ENCODE results near the gene EPB41L3.

Gene EPB41L3

DNA sequence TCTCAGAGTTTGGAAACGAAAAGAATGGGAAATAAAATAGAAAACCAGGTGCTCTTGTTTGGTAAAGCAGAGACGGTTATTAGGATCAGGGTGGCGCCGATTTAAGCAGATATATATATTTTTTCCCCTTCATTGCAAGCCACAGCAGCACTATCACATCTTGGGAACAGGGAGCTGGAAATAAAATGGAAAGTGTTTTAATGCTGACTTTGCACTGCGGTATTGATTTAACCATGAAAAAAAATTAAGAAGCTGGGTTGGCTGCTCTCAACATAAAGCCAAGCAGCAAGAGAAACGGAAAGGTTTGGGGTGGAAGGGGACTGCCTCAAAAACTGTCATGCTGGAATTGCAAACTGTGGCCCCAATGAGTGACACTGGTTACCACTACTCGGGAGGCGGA is 145.5 kb downstream of the EPB41L3 start:
- no peak for DNase-seq

DNA sequence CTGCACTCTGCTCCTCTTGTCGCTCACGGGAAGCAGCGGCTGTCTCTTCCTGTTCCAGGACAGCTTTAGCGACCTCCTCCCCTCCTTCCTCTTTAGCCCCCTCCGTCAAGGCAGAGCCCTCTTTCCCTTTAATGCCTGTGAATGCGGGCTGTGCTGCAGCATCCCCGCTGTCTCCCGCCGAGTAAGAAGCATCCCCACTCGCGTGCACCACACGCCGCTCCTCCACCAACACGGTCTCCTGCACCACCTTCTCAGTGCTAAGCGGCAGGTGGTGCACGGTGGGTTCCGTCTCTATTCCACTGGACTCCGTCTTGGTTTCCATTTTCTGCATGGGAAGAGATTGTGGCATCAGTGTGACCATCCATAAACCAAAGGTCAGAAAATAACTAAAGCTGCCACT is 146.7 kb downstream of the EPB41L3 start:
- DNase-seq: no peak

DNA sequence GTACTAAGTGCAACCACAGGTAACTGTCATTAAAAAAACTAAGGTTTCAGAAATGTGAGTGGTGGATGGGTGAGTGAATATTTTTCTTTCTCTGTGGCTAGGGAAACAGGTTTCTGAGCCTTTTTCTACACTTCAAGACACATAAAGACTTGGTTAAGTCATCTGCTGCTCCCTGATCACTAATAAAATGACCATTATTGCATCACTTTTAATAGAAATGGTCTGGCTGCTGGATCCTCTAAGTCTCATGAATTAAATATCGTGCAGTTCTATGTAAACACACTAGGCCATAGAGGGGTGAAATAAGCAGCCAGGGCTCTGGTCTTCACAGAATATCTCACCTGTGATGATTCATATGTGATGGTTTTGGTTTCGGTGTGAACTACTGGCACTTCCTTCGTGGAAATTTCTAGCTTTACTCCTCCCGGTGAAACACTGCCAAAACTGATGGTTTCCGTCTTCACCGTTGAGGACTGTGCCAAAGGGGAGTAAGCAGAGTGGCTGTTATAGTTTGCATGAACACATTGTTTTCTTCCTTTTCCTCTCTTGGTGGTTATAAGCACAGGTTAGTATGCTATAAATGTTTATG is 147.8 kb downstream of the EPB41L3 start:
- DNase-seq: no peak

DNA sequence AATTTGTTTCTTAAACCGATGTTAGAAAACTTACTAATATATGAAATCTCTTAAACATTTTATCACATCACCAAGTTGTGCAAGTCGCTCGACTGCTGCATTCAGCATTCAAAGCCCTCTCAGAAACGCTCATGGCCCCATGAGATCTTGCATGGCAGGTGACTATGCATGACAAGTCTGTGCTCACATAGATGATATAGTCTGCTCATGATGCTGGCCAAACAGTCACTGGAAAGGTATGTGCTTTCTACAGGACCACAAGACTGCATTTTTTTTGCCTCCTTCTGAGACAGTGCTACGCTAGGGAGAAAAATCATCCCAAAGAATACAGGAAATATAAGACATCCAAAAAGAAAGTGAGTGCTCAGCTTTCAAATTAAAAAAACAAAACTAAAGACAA is 150.0 kb downstream of the EPB41L3 start:
- peak; percentile 80 for DNase-seq

DNA sequence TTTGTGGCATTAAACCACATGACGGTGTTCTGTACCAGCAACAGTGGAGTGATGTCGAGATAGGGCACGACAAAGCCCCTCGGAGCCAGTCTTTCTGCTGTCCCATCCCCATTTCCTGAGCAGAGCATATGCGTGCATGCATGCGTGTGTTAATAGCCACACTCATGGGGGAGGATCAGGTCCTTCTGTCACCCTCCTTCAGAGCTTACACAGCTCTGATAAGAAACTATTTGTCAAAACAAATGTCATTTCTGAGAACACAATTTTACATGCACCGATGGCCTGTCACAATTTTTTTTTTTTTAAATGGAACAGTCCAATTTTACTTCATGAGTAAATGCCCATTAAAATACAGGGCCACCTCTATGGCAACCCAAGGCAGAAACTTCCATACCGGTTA is 152.4 kb downstream of the EPB41L3 start:
- no peak for DNase-seq

DNA sequence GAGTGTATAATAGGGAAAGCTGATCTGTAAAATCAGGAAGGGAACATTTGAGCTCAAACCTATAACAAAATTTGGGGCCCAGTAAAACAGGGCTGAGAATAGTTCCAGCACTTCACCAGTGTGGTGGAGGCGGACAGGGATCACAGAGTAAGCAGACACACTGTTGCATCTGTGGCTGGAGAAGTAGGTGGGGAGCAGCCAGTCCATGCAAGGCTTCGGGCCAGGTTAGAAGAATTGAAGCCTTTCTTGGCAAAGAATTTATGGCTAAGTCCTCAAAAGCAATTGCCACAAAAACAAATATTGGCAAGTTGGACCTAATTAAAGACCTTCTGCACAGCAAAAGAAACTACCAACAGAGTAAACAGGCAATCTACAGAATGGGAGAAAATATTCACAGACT is 154.4 kb downstream of the EPB41L3 start:
- DNase-seq: no peak

DNA sequence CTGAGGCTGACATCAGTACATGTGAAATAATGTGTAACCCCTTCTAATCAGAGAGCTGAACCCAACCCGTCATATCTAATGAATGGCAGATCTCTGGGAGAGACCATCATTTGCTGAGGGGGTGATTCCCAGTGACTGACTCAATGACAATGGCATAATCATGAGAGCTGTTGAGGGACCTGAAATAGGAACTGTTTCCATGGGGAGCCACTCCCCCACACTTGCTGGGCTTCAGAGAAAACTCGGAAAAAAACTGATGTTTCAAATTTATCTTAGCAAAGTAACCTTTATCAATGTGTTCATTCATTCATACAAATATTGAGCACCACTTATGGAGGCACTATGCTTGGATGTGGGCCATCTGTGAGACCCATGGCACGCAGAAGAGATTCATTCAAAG is 154.9 kb downstream of the EPB41L3 start:
- DNase-seq: no peak

DNA sequence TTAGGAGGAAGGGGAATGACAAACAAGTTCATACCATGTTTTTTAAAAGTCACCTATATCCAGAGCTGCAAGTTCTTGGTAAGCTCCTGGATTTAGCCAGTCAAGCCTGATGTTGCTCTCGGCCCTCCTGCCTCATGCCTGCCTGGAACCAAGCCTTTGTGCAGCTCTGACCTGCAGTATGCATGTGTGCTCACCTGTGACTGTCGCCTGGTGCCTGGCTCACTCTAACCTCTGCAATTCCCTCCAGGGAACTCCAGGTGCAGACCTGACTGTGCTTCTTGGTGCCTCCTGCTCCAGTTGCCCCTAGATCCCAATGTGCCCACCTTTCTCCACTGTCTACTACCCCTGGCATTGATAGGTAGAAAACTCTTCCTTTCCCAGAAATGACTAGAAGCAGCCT is 163.2 kb downstream of the EPB41L3 start:
- no peak for DNase-seq

DNA sequence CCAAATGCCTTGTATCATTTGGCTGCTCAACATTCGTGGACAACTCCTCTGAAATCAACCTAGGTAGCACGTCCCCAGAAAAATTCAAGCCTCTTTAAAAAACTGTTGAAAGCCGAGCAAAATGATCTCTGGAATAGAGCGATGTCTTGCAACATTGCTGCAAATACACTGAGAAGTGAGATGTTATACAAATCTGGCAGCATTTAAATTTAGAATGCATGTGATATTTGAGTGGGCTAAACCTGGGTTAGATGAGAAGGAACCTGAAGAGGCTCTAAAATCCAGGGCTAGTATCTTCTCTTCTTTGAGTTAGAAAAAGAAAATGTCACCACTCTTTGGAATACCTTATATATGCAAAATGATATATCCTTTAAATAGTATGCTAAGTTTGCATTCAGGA is 166.8 kb downstream of the EPB41L3 start:
- DNase-seq: no peak

DNA sequence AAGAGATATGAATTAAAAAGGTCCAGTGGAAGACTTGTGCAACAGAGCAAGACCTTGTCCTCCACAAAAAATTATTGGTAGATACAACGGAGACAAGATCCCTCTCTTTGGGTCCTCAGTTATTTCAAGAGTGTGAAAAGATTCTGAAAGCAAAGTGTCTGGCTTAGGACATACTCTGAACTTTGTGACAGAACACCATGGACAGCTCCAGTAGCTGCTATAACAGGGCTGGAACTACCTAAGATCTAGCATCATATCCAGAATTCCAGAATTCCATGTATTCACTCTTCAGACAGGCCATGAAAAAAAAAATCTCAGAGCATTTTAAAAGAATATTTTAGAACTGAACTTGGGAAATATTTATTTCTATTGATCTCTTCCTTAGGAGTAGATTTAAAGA is 173.5 kb downstream of the EPB41L3 start:
- DNase-seq: peak; percentile 6

DNA sequence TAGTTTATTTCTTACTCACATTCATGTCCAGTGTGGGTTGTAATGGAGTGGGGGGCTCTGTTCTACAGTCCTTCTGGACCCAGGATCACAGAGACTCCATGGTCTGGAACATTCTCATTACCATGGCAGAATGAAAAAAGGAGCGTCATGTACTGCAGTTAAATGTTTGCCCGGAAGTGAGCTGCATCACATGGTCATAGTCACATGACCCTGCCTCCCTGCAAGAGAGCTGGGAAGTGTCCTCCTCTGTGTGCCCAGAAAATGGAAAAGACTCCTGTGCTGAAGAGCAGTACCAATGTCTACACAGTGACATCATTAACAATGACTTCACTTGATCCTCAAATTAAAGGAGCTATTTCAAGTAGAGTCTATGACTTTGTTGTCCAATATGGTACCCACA is 174.3 kb downstream of the EPB41L3 start:
- no peak for DNase-seq

DNA sequence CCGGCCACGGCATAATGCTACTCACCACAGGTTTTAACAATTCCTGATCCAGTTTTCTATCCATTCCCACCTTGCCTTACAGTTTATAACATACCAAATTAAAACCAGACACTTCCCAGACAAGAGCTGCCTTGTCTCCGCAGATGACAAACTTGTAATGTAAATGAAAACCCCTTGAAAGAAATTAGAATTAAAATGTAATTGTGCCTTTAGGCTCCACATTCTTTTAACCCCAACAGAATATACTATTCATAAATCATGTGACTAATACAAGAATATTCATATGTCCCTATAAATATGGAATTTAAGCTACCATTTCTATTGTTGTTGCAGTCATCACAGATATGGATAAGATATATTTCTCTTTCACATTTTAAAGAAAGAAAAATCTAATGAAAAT is 178.4 kb downstream of the EPB41L3 start:
- DNase-seq: no peak

DNA sequence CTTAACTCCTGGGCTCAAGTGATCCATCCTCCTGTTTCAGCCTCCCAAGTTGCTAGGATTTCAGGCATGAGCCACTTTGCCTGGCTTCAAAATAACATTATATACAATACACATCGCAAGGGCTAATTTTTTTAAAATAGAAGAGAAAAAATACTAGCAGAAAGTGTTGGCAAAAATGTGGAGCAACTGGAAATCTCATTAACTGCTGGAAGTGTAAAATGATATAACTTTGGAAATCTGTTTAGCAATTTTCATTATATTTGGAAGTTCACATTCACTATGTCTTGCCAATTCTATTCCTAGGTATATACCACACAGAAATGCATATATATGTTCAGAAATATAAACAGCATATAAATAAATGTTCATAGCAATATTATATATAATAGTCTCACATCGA is 193.2 kb downstream of the EPB41L3 start:
- DNase-seq: no peak
